ENCODE measurements around the gene TEX29. TPM values are rescaled to one million over a fixed set of nuclear protein-coding genes. Genes with fewer than 3 reads are reported as not detected.

Gene TEX29
- total and polyA plus RNA-seq, 4 donors = 0.96 to 5.5 (median 1.7) TPM

GRCh38 chr13:111385183-111385857, 64.9 kb downstream of the TEX29 start:
- Histone ChIP-seq H3K27me3 (ENCODE audit: control insufficient read depth in 1 of 2, insufficient read depth in 2 of 2, low read length in 1 of 2) (no peaks in the 10 kb centered on the region), H3K4me1 (ENCODE audit: control insufficient read depth in 1 of 2, insufficient read depth in 2 of 2, low read length in 2 of 2) (no peaks in the 10 kb centered on the region), H3K4me3 (ENCODE audit: low read length in 2 of 2) (no peak overlapping the region), H3K36me3 (ENCODE audit: control insufficient read depth in 1 of 2, insufficient read depth in 2 of 2, low read length in 1 of 2) (no peaks in the 10 kb centered on the region), H3K27ac (ENCODE audit: low read depth in 1 of 2, low read length in 2 of 2) (no peak overlapping the region), H3K9me3 (ENCODE audit: control insufficient read depth, low read length) (peaks cover 4% of the 10 kb centered on the region)
- DNase-seq = peak in 1 of 2 donors; percentile 45
- whole genome bisulfite sequencing, 2 donors = 76 to 85% methylated on average over 6 of the region's 6 CpGs
- ATAC-seq (ENCODE audit: low FRiP score) = no peak
- intact Hi-C loops (cut with DNase I) = no loop called here

DNA sequence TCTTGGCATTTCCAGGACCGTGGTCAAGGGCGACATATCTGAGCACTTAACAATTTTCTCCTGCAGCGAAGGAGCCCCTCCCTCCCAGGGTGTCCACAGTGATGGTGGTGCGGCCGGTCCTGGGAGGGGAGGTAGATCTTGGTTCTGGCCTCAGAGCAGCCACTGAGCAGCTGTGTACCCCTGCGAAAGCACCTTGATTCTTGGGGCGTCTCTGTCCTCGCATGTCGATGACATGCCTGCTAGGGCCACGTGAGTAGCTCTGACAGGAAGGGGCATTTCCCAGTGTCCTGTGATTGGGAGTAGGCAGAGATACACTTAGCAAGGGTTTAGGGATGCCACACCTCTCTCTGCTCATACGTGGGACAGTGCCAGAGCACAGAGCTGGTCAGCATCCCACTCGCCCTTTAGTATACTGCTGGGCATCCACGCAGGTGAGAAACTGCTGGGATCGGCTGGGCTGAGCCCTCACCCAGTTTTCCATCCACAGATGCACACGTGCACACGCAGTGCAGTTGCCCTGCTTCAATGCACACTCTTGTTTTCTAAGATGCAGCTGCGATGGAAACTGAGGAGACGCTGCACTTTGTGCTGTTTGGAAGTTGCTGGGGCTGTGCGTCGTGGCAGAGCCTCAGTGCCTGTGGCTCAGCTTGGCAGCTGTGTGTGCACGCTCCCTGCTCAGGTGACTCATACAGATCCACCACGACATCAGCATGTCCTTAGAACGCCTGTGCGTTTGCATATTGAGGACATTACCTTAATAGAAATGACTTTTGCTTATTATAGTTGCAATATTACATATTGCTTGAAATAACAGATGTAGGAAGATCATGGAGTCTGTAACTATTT, 66.8 kb downstream of the TEX29 start:
- DNase-seq = peak in 1 of 2 donors; percentile 23
- H3K36me3 ChIP-seq (ENCODE audit: control insufficient read depth in 1 of 2, insufficient read depth in 2 of 2, low read length in 1 of 2) = no peaks in the 10 kb centered on the region
- intact Hi-C loops (cut with DNase I) = no loop called here
- no peaks in the 10 kb centered on the region for H3K4me1 ChIP-seq (ENCODE audit: control insufficient read depth in 1 of 2, insufficient read depth in 2 of 2, low read length in 2 of 2)
- no peak for ATAC-seq (ENCODE audit: low FRiP score)
- H3K27ac ChIP-seq (ENCODE audit: low read depth in 1 of 2, low read length in 2 of 2) = no peak overlapping the region
- H3K4me3 ChIP-seq (ENCODE audit: low read length in 2 of 2) = no peak overlapping the region
- no peaks in the 10 kb centered on the region for H3K9me3 ChIP-seq (ENCODE audit: control insufficient read depth, low read length)
- no peaks in the 10 kb centered on the region for H3K27me3 ChIP-seq (ENCODE audit: control insufficient read depth in 1 of 2, insufficient read depth in 2 of 2, low read length in 1 of 2)
- WGBS, 2 donors = 83 to 87% methylated on average over 24 of the region's 24 CpGs

DNA sequence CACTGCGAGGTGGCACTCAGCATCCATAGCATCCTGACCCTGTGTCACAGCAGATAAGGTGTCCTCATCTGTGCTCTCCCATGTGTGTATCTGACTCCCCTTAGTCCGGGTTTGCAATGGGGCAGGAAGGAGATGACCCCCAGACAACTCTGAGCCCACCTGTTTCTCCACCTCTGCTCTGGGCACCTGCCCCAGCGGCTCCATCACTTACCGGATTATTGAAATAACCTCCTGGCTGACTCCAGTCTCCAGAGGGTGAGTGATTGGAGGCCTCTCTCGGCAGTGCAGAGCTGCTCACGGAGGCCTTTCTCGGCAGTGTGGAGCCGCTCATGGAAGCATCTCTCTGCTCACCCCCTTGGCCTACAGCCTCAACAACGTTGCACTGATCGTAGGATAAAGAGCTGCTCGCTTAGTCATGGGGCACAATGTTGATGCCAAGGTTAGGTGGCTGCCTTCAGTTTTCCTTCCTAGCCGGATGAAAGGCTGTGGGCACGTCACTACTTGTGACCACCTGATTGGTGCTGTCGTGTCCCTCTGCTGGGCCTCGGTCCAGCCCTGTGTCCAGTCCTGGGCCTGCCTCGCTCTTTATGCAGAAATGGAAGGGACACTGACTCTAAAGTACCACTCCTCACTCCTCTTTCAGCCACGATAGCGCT, 67.6 kb downstream of the TEX29 start:
- Histone ChIP-seq H3K9me3 (ENCODE audit: control insufficient read depth, low read length) (no peaks in the 10 kb centered on the region), H3K36me3 (ENCODE audit: control insufficient read depth in 1 of 2, insufficient read depth in 2 of 2, low read length in 1 of 2) (no peaks in the 10 kb centered on the region), H3K27me3 (ENCODE audit: control insufficient read depth in 1 of 2, insufficient read depth in 2 of 2, low read length in 1 of 2) (no peaks in the 10 kb centered on the region), H3K4me3 (ENCODE audit: low read length in 2 of 2) (no peak overlapping the region), H3K4me1 (ENCODE audit: control insufficient read depth in 1 of 2, insufficient read depth in 2 of 2, low read length in 2 of 2) (no peaks in the 10 kb centered on the region), H3K27ac (ENCODE audit: low read depth in 1 of 2, low read length in 2 of 2) (no peak overlapping the region)
- WGBS, 2 donors = 78 to 79% methylated on average over 18 of the region's 18 CpGs
- ATAC-seq (ENCODE audit: low FRiP score) (no peak), DNase-seq (peak in 1 of 2 donors; percentile 45)
- intact Hi-C loops (cut with DNase I) = no loop called here

- Histone ChIP-seq H3K27me3 (ENCODE audit: control insufficient read depth in 1 of 2, insufficient read depth in 2 of 2, low read length in 1 of 2) (no peaks in the 10 kb centered on the region), H3K9me3 (ENCODE audit: control insufficient read depth, low read length) (no peaks in the 10 kb centered on the region), H3K4me3 (ENCODE audit: low read length in 2 of 2) (no peak overlapping the region), H3K27ac (ENCODE audit: low read depth in 1 of 2, low read length in 2 of 2) (no peak overlapping the region), H3K36me3 (ENCODE audit: control insufficient read depth in 1 of 2, insufficient read depth in 2 of 2, low read length in 1 of 2) (no peaks in the 10 kb centered on the region), H3K4me1 (ENCODE audit: control insufficient read depth in 1 of 2, insufficient read depth in 2 of 2, low read length in 2 of 2) (no peaks in the 10 kb centered on the region)
- 73 to 77% methylated on average over 19 of the region's 19 CpGs for WGBS, 2 donors
- intact Hi-C loops (cut with DNase I) = no loop called here
- peak in 1 of 2 donors; percentile 62 for DNase-seq
- no peak for ATAC-seq (ENCODE audit: low FRiP score)
Observed at GRCh38 chr13:111388851-111389500, 68.5 kb downstream of the TEX29 start.

DNA sequence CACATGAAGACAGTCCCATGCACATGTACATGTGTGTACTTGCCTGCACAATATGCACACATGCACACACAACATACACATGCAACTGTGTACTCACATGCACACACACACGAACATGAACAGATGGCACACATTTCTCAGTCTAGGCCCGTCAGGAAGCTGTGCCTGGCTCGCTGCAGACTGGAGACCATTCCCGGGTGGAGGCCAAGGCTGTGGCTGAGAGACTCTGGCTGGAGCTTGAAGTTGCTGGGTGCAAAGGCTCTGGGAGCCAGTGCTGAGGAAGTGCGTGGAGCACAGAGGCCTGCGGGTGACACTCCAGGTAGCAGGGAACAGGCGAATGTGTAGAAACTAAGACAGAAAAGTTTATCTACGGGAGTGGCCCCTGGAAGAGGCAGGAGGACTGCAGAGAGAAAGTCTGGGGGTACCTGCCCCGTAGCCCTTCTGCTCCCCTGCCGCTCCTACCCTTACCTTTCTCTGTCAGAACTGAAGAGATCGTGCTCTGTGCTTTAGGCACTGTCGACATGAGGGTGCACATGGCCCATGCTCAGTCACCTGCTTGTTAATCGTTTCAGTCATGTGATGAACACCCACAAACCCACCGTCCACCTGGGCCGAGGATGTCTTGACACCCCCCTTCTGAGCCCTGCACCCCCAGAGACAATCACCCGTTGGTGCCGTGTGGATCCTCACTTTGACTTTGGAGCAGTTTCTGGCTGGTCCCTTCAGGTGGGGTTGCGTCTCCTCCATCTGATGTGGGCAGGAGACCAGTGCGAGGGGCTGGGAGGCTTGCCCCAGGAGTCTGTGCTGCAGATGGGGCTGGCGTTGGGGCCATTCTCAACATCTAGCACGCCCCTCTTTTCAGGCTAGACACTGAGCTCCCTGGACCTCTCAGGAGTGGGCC, 69.4 kb downstream of the TEX29 start:
- intact Hi-C loops (cut with DNase I) = no loop called here
- WGBS, 2 donors = 69 to 83% methylated on average over 21 of the region's 21 CpGs
- peak in 1 of 2 donors; percentile 37 for DNase-seq

DNA sequence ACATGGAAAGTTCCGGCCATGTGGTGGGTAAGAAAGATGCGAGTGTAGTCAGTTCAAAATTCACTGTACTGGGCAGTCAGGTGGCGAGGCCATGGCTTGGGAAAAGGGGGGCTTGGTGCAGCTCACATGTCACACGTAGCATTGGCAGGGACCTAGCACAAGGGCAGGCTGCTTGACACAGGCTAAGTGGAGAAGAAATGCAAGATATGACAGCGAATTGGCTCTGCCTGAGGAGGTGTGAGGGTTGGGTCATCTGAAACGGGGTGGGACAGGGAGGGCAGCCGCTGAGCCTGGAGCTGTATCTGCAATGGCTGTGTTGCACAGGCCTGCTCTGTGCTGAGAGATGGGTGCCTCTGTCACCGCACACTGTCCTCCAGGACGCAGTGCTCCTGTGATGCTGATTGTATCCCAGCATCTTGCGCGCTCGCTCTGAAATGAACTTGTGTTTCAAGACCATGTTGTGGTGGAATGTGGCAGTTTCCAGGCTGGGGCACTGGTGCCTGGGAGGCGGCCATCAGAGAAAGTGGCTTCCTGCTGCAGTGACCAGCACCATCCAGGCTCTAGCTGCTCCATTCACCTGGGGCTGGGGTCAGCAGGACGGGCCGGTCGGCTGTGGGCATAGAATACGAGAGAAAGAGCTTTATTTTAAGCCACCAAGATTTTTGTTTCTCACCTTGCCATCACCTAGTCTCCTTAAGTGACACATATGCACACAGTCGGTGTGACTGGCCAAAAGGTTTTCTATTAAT, 70.3 kb downstream of the TEX29 start:
- no peak for ATAC-seq (ENCODE audit: low FRiP score)
- intact Hi-C loops (cut with DNase I) = no loop called here
- DNase-seq = peak in 1 of 2 donors; percentile 61
- Histone ChIP-seq H3K27ac (ENCODE audit: low read depth in 1 of 2, low read length in 2 of 2) (no peak overlapping the region), H3K9me3 (ENCODE audit: control insufficient read depth, low read length) (no peaks in the 10 kb centered on the region), H3K4me3 (ENCODE audit: low read length in 2 of 2) (no peak overlapping the region), H3K36me3 (ENCODE audit: control insufficient read depth in 1 of 2, insufficient read depth in 2 of 2, low read length in 1 of 2) (no peaks in the 10 kb centered on the region), H3K27me3 (ENCODE audit: control insufficient read depth in 1 of 2, insufficient read depth in 2 of 2, low read length in 1 of 2) (no peaks in the 10 kb centered on the region), H3K4me1 (ENCODE audit: control insufficient read depth in 1 of 2, insufficient read depth in 2 of 2, low read length in 2 of 2) (no peaks in the 10 kb centered on the region)
- WGBS, 2 donors = 81 to 85% methylated on average over 18 of the region's 18 CpGs

More for the DNA sequence above, 69.4 kb downstream of the TEX29 start:
- no peak overlapping the region for H3K4me3 ChIP-seq (ENCODE audit: low read length in 2 of 2)
- no peaks in the 10 kb centered on the region for H3K36me3 ChIP-seq (ENCODE audit: control insufficient read depth in 1 of 2, insufficient read depth in 2 of 2, low read length in 1 of 2)
- H3K27me3 ChIP-seq (ENCODE audit: control insufficient read depth in 1 of 2, insufficient read depth in 2 of 2, low read length in 1 of 2) = no peaks in the 10 kb centered on the region
- no peaks in the 10 kb centered on the region for H3K4me1 ChIP-seq (ENCODE audit: control insufficient read depth in 1 of 2, insufficient read depth in 2 of 2, low read length in 2 of 2)
- ATAC-seq (ENCODE audit: low FRiP score) = no peak
- H3K27ac ChIP-seq (ENCODE audit: low read depth in 1 of 2, low read length in 2 of 2) = no peak overlapping the region
- no peaks in the 10 kb centered on the region for H3K9me3 ChIP-seq (ENCODE audit: control insufficient read depth, low read length)

GRCh38 chr13:111392486-111392885, 72.0 kb downstream of the TEX29 start:
- DNase-seq (no peak), ATAC-seq (ENCODE audit: low FRiP score) (no peak)
- Histone ChIP-seq H3K36me3 (ENCODE audit: control insufficient read depth in 1 of 2, insufficient read depth in 2 of 2, low read length in 1 of 2) (no peaks in the 10 kb centered on the region), H3K27me3 (ENCODE audit: control insufficient read depth in 1 of 2, insufficient read depth in 2 of 2, low read length in 1 of 2) (no peaks in the 10 kb centered on the region), H3K9me3 (ENCODE audit: control insufficient read depth, low read length) (no peaks in the 10 kb centered on the region), H3K4me3 (ENCODE audit: low read length in 2 of 2) (no peak overlapping the region), H3K4me1 (ENCODE audit: control insufficient read depth in 1 of 2, insufficient read depth in 2 of 2, low read length in 2 of 2) (no peaks in the 10 kb centered on the region), H3K27ac (ENCODE audit: low read depth in 1 of 2, low read length in 2 of 2) (no peak overlapping the region)
- 79 to 84% methylated on average over 9 of the region's 9 CpGs for WGBS, 2 donors
- intact Hi-C loops (cut with DNase I) = no loop called here

Data from aorta (tissue), 5 donors.